Spleen (tissue), 11 donors: Measurements from ENCODE around the gene PLA2G4B. TPM values are rescaled to one million over a fixed set of nuclear protein-coding genes. Genes with fewer than 3 reads are reported as not detected.

Source experiments
- DNase-seq: peaks from one replicate; pipeline ENCODE4 v3.0.0-alpha.2; 2020
- H3K27ac ChIP-seq, 8 donors: fragments of 200-600 bp; sonication (generic) in 7 of 8; 1 replicate in 4 of 8; 2 replicates in 4 of 8; pipeline versions ENCODE4 v1.5.0 to v1.8.0; 2016 to 2021; ENCODE audit warnings: inconsistent platforms in 4 of 8, mild to moderate bottlenecking in 4 of 8, moderate library complexity in 1 of 8
- H3K27me3 ChIP-seq, 7 donors: fragments of 200-600 bp; sonication (generic) in 6 of 7; replicated peaks in 1 of 7; 1 replicate in 4 of 7; 2 replicates in 3 of 7; pipeline versions ENCODE4 v1.5.0 to v1.8.0; 2016 to 2021; ENCODE audit warnings: inconsistent platforms in 3 of 7, mild to moderate bottlenecking in 1 of 7
- H3K36me3 ChIP-seq, 6 donors: fragments of 200-600 bp; sonication (generic) in 5 of 6; 1 replicate in 4 of 6; 2 replicates in 2 of 6; pipeline versions ENCODE4 v1.5.0 to v1.8.0; 2016 to 2021; ENCODE audit warnings: inconsistent platforms in 2 of 6
- H3K4me1 ChIP-seq, 6 donors: fragments of 200-600 bp; sonication (generic) in 5 of 6; 1 replicate in 3 of 6; 2 replicates in 3 of 6; pipeline versions ENCODE4 v1.5.0 to v1.8.0; 2016 to 2021; ENCODE audit warnings: inconsistent platforms in 3 of 6
- H3K4me3 ChIP-seq, 8 donors: fragments of 200-600 bp; sonication (generic) in 7 of 8; 1 replicate in 4 of 8; 2 replicates in 4 of 8; pipeline versions ENCODE4 v1.5.0 to v1.8.0; 2016 to 2021; ENCODE audit warnings: inconsistent platforms in 4 of 8, mild to moderate bottlenecking in 4 of 8, moderate library complexity in 2 of 8
- H3K9me3 ChIP-seq, 8 donors: fragments of 200-600 bp; sonication (generic) in 7 of 8; 1 replicate in 4 of 8; 2 replicates in 4 of 8; pipeline versions ENCODE4 v1.5.0 to v1.8.0; 2016 to 2021; ENCODE audit warnings: inconsistent platforms in 4 of 8
- POLR2A ChIP-seq, 3 donors: fragments of 450-650 bp; IDR thresholded peaks; one replicate each; pipeline ENCODE4 v1.5.1; 2017; ENCODE audit warnings: antibody characterized with exemption in 3 of 3, mild to moderate bottlenecking in 1 of 3
- POLR2AphosphoS5 ChIP-seq, 3 donors: sonication (generic); formaldehyde crosslinking; IDR thresholded peaks; one replicate each; pipeline ENCODE4 v1.5.1; 2017; ENCODE audit warnings: antibody characterized with exemption in 3 of 3
- WGBS, 5 donors: extraction: QIAGEN DNeasy Blood & Tissue Kit in 3 of 5; methylation state at CpG; one replicate each; pipeline versions ENCODE4 v1.1.5 to v1.1.7; 2013 to 2018; 5-methylcytosine and 5-hydroxymethylcytosine counted together
- intact Hi-C: fragments of 100-400 bp; cut with DNase I; formaldehyde crosslinking; loops from one replicate; pipeline ENCODE4 v1.15.0; 2023; ENCODE audit warnings: low total_unique reads
- polyA plus RNA-seq, 3 donors: library from polyadenylated mRNA; stranded (reverse); fragments of 200-250 nt; gene quantifications; one replicate each; pipeline ENCODE4 v1.2.1, GENCODE V29; 2013
- total RNA-seq, 7 donors: library from RNA; depleted of rRNA in 3 of 7; stranded (reverse); fragments of >200 nt in 3 of 7; fragmentation: NEBNext Ultra II Directional in 4 of 7; extraction: Animal tissue kit (Norgen Biotek cat#: 25700) in 4 of 7; gene quantifications; one replicate each; pipeline versions ENCODE4 v1.1.0 to v1.2.1, GENCODE V29; 2016 to 2021
- TF ChIP-seq, protein P1 (sequence below), 11 experiments: fragments of 200-600 bp in 7 of 11; fragments of 450-650 bp in 4 of 11; sonication (generic) in 4 of 11; IDR thresholded peaks in 8 of 11; conservative IDR thresholded peaks in 3 of 11; 1 replicate in 7 of 11; 2 replicates in 4 of 11; pipeline versions ENCODE4 v1.4.0 to v1.8.0; 2016 to 2021; ENCODE audit warnings: antibody characterized with exemption in 11 of 11, inconsistent platforms in 4 of 11, mild to moderate bottlenecking in 1 of 11
- donor health status: healthy with polysubstance abuse.
- donor health status: DM: no; HTN: no; CAD: no; lungs with moderate emphysema.
- donor health status: DM: no; HTN: no; CAD: no.
- donor health status: Bipolar disorder and iron deficiency.
- donor health status: healthy.
- donor health status: DM: no; HTN: no; CAD: no.
- donor health status: DM: yes; HTN: yes; CAD: no.

Gene PLA2G4B
- total and polyA plus RNA-seq, 10 donors = 4.0 to 20.8 (median 11.8) TPM

GRCh38 chr15:41880156-41880877 is 41.7 kb downstream of the PLA2G4B start:
- Histone ChIP-seq H3K27me3 (peaks cover 0 to 62% (median 13%) of the 10 kb centered on the region in 7 donors), H3K9me3 (no peaks in the 10 kb centered on the region), H3K4me1 (peaks cover 4 to 22% (median 17%) of the 10 kb centered on the region in 6 donors), H3K4me3 (no peak overlapping the region), H3K36me3 (no peaks in the 10 kb centered on the region), H3K27ac (no peak overlapping the region)
- TF ChIP-seq POLR2A (IDR thresholded peaks at IDR 0.05) (no peak), POLR2AphosphoS5 (IDR thresholded peaks at IDR 0.05) (no peak)
- TF ChIP-seq, protein P1, sequence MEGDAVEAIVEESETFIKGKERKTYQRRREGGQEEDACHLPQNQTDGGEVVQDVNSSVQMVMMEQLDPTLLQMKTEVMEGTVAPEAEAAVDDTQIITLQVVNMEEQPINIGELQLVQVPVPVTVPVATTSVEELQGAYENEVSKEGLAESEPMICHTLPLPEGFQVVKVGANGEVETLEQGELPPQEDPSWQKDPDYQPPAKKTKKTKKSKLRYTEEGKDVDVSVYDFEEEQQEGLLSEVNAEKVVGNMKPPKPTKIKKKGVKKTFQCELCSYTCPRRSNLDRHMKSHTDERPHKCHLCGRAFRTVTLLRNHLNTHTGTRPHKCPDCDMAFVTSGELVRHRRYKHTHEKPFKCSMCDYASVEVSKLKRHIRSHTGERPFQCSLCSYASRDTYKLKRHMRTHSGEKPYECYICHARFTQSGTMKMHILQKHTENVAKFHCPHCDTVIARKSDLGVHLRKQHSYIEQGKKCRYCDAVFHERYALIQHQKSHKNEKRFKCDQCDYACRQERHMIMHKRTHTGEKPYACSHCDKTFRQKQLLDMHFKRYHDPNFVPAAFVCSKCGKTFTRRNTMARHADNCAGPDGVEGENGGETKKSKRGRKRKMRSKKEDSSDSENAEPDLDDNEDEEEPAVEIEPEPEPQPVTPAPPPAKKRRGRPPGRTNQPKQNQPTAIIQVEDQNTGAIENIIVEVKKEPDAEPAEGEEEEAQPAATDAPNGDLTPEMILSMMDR (IDR thresholded peaks at IDR 0.05 in 8 of 11, conservative IDR thresholded peaks at IDR 0.05 in 3 of 11) = no peak
- WGBS, 5 donors = 93 to 98% (median 96%) methylated on average over 5 to 10 of the region's 10 CpGs
- DNase-seq = peak; percentile 70
- intact Hi-C loops = no loop called here

DNA sequence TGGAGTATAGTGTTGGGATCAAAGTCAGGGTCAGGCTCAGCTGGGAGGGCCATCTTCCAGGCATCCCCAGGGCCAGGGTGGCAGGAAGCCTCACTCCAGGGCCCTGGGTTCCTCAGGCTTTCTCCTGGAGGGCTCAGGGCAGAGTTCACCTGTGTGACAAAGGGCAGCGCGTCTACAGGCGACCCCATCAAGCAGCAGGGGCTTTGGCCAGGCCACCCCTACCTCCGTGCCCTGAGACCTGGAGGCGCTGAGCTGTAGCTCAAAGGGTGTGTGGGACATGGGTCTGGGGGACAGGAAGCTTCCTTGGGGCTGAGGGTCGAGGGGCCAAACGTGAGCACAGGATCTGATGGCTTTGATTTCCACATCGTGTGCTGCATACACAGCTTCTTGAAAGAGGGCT is 42.4 kb downstream of the PLA2G4B start:
- no peaks in the 10 kb centered on the region for H3K9me3 ChIP-seq
- H3K4me1 ChIP-seq = peaks cover 4 to 22% (median 17%) of the 10 kb centered on the region in 6 donors
- H3K27me3 ChIP-seq = peaks cover 0 to 62% (median 13%) of the 10 kb centered on the region in 7 donors
- no peaks in the 10 kb centered on the region for H3K36me3 ChIP-seq
- no peak overlapping the region for H3K4me3 ChIP-seq
- no peak overlapping the region for H3K27ac ChIP-seq
- no peak for TF ChIP-seq POLR2A (IDR thresholded peaks at IDR 0.05)
- TF ChIP-seq POLR2AphosphoS5 (IDR thresholded peaks at IDR 0.05) = no peak
- TF ChIP-seq, protein P1 (IDR thresholded peaks at IDR 0.05 in 8 of 11, conservative IDR thresholded peaks at IDR 0.05 in 3 of 11) = no peak
- intact Hi-C loops = no loop called here
- no peak for DNase-seq
- 83 to 91% (median 87%) methylated on average over 6 to 8 of the region's 8 CpGs for WGBS, 5 donors

- no peaks in the 10 kb centered on the region for H3K36me3 ChIP-seq
- no peaks in the 10 kb centered on the region for H3K9me3 ChIP-seq
- intact Hi-C loops = no loop called here
- 41 to 63% (median 50%) methylated on average over 10 of the region's 10 CpGs for WGBS, 5 donors
- H3K27ac ChIP-seq = no peak overlapping the region
- no peak for TF ChIP-seq POLR2AphosphoS5 (IDR thresholded peaks at IDR 0.05)
- peaks cover 0 to 57% (median 13%) of the 10 kb centered on the region in 7 donors for H3K27me3 ChIP-seq
- DNase-seq = no peak
- H3K4me1 ChIP-seq = peaks cover 4 to 22% (median 17%) of the 10 kb centered on the region in 6 donors
- H3K4me3 ChIP-seq = peak overlapping the region in 3 of 8 donors; percentile 3 to 58 (median 25)
Observed at GRCh38 chr15:41881550-41881919, 42.9 kb downstream of the PLA2G4B start.

DNA sequence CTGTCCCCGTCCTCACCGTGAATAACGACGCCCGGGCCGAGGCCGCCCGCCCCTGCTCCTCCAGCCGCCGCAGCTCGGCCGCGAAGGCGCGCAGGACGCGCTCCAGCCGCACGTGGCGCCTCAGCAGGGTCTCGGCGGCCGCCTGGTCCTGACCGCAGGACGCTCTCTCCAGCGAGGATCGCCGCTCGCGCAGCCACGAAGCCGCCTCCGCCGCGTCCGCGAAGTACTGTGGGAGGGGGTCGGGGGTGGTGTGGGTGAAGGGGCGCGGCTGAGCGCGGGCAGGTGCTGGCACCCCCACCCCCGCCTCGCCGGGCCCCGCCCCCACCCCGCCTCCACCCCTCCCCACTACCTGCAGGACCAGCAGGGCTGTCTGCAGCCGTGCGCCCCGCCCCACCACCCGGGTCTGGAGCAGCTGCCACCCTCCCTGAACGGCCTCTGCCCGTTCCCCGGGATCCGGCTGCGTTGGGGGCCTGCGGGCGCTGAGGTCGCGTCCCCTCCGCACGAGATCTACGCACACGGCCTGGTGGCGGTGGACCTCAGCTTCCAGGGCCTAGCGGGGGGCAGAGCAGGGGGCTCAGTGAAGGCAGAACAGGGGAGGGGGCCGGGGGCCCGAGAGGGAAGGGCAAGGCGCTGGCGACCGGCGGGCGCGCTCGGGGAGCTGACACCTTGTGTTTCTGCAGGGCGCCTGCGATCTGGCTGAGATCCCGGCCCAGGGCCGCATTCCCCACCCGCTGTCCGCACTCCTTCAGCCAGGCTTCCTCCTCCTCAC is 43.5 kb downstream of the PLA2G4B start:
- Histone ChIP-seq H3K9me3 (no peaks in the 10 kb centered on the region), H3K36me3 (no peaks in the 10 kb centered on the region), H3K27ac (no peak overlapping the region), H3K4me3 (peak overlapping the region in 4 of 8 donors; percentile 3 to 58 (median 18)), H3K4me1 (peaks cover 4 to 22% (median 17%) of the 10 kb centered on the region in 6 donors), H3K27me3 (peaks cover 0 to 54% (median 13%) of the 10 kb centered on the region in 7 donors)
- intact Hi-C loops = no loop called here
- WGBS, 5 donors = 24 to 38% (median 32%) methylated on average over 44 to 72 of the region's 81 CpGs
- no peak for DNase-seq
- no peak for TF ChIP-seq POLR2A (IDR thresholded peaks at IDR 0.05)
